HepG2 (cell line): ENCODE data around the gene CDC14B. TPM values are rescaled to one million over a fixed set of nuclear protein-coding genes. Genes with fewer than 3 reads are reported as not detected.
A peak's percentile ranks its signal among the peaks of the same experiment; 100 is the strongest.

Experiments used
- ELF3 ChIP-seq: IDR thresholded peaks from 2 replicates; pipeline ENCODE4 v1.6.1; 2016; ENCODE audit warnings: missing genetic modification reagents, missing compliant biosample characterization
- MED1 ChIP-seq: sonication (generic); formaldehyde crosslinking; IDR thresholded peaks from 2 replicates; pipeline ENCODE4 v1.4.0; 2020; ENCODE audit warnings: missing genetic modification reagents
- MIXL1 ChIP-seq: IDR thresholded peaks from 2 replicates; pipeline ENCODE4 v1.6.1; 2016
- NFYB ChIP-seq: sonication (generic); formaldehyde crosslinking; IDR thresholded peaks from 2 replicates; pipeline ENCODE4 v1.4.0; 2020; ENCODE audit warnings: missing genetic modification reagents
- PRMT3 ChIP-seq: sonication (generic); formaldehyde crosslinking; IDR thresholded peaks from 2 replicates; pipeline ENCODE4 v1.8.1; 2022; ENCODE audit warnings: low read depth, mild to moderate bottlenecking, moderate library complexity, missing genetic modification reagents, borderline replicate concordance
- TAF15 ChIP-seq: fragments of 200-400 bp; formaldehyde crosslinking; IDR thresholded peaks from one replicate; pipeline ENCODE4 v1.6.1; 2018; ENCODE audit warnings: mild to moderate bottlenecking, low read depth, low read length; ENCODE audit not compliant: poor library complexity, severe bottlenecking
- ZFYVE20 ChIP-seq: sonication (generic); formaldehyde crosslinking; IDR thresholded peaks from 2 replicates; pipeline ENCODE4 v1.8.0; 2023; ENCODE audit warnings: low read depth, mild to moderate bottlenecking, moderate library complexity, missing genetic modification reagents, borderline replicate concordance
- ZNF292 ChIP-seq: sonication (generic); formaldehyde crosslinking; IDR thresholded peaks from 2 replicates; pipeline ENCODE4 v1.8.1; 2022; ENCODE audit warnings: mild to moderate bottlenecking, low read depth, missing genetic modification reagents, borderline replicate concordance
- polyA plus RNA-seq, 8 experiments: library from polyadenylated mRNA; depleted of rRNA in 3 of 8; stranded (reverse) in 7 of 8; unstranded in 1 of 8; fragments of >200 nt; fragmentation: Illumina TruSeq in 4 of 8; extraction: Trizol in 4 of 8; gene quantifications; 2 replicates each; pipeline versions ENCODE4 v1.2.1 to v1.2.3, GENCODE V29; 2011 to 2016; ENCODE audit warnings: low read depth in 4 of 8, missing spikeins in 1 of 8, mixed read lengths in 1 of 8; ENCODE audit not compliant: insufficient read depth in 1 of 8
- total RNA-seq, 5 experiments: library from RNA; depleted of rRNA; stranded (reverse); fragments of >200 nt; fragmentation: Illumina TruSeq; extraction: Trizol; gene quantifications; 2 replicates each; pipeline ENCODE4 v1.2.3, GENCODE V29; 2016; ENCODE audit warnings: low read depth in 1 of 5
- TF ChIP-seq, protein P1 (sequence below): sonication (generic); formaldehyde crosslinking; IDR thresholded peaks from 2 replicates; pipeline ENCODE4 v1.4.0; 2020; ENCODE audit warnings: mild to moderate bottlenecking, missing genetic modification reagents
- TF ChIP-seq, protein P2 (sequence below): conservative IDR thresholded peaks from 2 replicates; pipeline ENCODE4 v1.6.1; 2018; ENCODE audit warnings: missing genetic modification reagents
- TF ChIP-seq, protein P3 (sequence below): sonication (generic); formaldehyde crosslinking; IDR thresholded peaks from 2 replicates; pipeline ENCODE4 v1.8.1; 2023; ENCODE audit warnings: mild to moderate bottlenecking, inconsistent platforms, moderate library complexity, missing genetic modification reagents, borderline replicate concordance
- TF ChIP-seq, protein P4 (sequence below): IDR thresholded peaks from 2 replicates; pipeline ENCODE4 v1.6.1; 2016; ENCODE audit warnings: low read depth

Gene CDC14B
- total and polyA plus RNA-seq, 2 of the 13 experiments (the other 11 are each of a cell fraction or from before 2014, with no cell fraction given), result 25.8 to 33.3 TPM

DNA sequence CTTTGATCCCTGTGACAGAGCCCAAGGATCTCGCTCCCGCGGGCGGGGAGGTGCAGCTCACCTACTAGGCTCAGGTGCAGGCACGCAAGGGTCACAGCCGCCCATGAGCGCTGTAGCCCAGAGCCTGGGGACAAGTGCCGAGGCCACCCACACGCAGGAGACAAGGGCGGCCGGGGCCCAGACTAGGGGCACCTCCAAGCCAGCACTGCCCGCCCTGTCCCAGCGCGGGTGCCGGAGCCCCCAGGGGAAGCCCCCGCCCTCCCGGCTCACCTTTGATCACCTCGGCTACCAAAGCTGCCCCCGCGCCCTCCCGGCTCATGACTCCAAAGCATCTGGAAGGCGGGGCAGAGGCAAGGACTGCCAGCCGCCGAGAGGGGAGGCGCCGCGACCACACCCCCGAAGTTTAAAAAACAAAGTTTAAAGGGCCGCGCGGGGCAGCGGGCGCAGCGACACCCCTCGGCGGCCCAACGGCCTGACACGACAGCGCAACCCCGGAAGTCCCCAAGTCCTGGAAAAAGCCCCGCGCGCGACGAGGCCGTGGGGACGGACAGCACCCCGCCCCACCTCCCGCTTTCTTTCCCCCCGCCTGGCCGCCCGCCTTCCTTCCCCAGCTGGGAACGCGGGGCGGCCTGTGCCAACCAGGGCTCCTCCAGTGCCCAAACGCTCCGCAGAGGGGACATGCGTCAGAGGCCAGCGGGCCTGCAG, 53.0 kb downstream of the CDC14B start (continued):
- TF ChIP-seq, protein P1, sequence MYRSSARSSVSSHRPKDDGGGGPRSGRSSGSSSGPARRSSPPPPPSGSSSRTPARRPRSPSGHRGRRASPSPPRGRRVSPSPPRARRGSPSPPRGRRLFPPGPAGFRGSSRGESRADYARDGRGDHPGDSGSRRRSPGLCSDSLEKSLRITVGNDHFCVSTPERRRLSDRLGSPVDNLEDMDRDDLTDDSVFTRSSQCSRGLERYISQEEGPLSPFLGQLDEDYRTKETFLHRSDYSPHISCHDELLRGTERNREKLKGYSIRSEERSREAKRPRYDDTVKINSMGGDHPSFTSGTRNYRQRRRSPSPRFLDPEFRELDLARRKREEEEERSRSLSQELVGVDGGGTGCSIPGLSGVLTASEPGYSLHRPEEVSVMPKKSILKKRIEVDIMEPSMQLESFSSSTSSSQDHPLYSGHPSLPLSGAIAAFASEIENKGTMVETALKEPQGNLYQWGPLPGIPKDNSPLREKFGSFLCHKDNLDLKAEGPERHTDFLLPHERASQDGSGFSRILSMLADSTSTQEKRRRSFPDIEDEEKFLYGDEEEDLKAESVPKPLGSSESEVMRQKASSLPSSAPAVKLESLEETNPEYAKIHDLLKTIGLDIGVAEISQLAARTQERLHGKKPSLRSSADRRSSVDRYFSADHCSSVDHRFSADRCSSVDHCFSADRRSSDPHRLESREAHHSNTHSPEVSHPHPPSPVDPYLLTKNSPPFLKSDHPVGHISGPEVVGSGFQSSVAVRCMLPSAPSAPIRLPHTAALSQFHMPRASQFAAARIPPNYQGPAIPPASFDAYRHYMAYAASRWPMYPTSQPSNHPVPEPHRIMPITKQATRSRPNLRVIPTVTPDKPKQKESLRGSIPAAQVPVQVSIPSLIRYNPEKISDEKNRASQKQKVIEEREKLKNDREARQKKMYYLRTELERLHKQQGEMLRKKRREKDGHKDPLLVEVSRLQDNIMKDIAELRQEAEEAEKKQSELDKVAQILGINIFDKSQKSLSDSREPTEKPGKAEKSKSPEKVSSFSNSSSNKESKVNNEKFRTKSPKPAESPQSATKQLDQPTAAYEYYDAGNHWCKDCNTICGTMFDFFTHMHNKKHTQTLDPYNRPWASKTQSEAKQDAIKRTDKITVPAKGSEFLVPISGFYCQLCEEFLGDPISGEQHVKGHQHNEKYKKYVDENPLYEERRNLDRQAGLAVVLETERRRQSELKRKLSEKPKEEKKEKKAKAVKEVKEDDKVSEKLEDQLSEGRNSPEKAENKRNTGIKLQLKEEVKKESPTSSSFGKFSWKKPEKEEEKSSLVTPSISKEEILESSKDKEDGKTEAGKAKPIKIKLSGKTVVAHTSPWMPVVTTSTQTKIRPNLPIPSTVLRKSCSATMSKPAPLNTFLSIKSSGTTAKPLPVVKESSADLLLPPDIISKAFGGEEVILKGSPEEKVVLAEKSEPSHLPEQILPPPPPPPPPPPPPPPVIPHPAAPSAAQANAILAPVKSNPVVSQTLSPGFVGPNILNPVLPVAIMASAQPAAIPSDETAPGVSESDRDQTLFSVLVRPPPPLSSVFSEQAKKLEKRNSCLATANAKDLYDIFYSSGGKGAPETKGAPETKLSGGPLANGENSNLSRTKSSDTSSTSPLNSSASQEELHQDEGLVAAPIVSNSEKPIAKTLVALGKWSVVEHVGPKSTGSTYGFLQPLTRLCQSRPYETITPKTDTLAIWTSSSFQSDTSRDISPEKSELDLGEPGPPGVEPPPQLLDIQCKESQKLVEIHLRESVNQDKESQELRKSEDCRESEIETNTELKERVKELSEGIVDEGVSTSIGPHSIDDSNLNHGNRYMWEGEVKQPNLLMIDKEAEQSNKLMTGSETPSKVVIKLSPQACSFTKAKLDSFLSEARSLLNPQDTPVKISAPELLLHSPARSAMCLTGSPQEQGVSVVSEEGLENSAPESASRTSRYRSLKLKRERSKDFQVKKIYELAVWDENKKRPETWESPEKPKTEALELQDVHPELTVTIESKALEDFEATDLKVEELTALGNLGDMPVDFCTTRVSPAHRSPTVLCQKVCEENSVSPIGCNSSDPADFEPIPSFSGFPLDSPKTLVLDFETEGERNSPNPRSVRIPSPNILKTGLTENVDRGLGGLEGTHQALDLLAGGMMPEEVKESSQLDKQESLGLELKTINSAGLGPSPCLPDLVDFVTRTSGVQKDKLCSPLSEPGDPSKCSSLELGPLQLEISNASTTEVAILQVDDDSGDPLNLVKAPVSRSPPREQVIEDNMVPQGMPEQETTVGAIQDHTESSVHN, result no peak
- 0 out of 2 replicates have a peak, but pooled peaks have one; percentile 48 for TF ChIP-seq PRMT3
- TF ChIP-seq ZFYVE20, result 0 out of 2 replicates have a peak, but pooled peaks have one; percentile 66
- TF ChIP-seq, protein P2, sequence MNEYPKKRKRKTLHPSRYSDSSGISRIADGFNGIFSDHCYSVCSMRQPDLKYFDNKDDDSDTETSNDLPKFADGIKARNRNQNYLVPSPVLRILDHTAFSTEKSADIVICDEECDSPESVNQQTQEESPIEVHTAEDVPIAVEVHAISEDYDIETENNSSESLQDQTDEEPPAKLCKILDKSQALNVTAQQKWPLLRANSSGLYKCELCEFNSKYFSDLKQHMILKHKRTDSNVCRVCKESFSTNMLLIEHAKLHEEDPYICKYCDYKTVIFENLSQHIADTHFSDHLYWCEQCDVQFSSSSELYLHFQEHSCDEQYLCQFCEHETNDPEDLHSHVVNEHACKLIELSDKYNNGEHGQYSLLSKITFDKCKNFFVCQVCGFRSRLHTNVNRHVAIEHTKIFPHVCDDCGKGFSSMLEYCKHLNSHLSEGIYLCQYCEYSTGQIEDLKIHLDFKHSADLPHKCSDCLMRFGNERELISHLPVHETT (CRISPR knock-in tag), result no peak; the same call in 1 of the 2 replicates
- TF ChIP-seq, protein P3, sequence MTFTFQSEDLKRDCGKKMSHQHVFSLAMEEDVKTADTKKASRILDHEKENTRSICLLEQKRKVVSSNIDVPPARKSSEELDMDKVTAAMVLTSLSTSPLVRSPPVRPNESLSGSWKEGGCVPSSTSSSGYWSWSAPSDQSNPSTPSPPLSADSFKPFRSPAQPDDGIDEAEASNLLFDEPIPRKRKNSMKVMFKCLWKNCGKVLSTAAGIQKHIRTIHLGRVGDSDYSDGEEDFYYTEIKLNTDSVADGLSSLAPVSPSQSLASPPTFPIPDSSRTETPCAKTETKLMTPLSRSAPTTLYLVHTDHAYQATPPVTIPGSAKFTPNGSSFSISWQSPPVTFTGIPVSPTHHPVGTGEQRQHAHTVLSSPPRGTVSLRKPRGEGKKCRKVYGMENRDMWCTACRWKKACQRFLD (CRISPR knock-in tag), result no peak
- peak; percentile 76 for TF ChIP-seq MED1
- peak; percentile 71 for TF ChIP-seq MIXL1 (CRISPR knock-in tag)
- TF ChIP-seq, protein P4, sequence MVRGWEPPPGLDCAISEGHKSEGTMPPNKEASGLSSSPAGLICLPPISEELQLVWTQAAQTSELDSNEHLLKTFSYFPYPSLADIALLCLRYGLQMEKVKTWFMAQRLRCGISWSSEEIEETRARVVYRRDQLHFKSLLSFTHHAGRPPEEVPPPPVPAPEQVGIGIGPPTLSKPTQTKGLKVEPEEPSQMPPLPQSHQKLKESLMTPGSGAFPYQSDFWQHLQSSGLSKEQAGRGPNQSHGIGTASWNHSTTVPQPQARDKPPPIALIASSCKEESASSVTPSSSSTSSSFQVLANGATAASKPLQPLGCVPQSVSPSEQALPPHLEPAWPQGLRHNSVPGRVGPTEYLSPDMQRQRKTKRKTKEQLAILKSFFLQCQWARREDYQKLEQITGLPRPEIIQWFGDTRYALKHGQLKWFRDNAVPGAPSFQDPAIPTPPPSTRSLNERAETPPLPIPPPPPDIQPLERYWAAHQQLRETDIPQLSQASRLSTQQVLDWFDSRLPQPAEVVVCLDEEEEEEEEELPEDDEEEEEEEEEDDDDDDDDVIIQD, result peak; percentile 71
- TF ChIP-seq TAF15, result no peak
- no peak; the same call in none of the 2 replicates for TF ChIP-seq NFYB (CRISPR knock-in tag)
- peak; percentile 45; the same call in 1 of the 2 replicates for TF ChIP-seq ELF3 (CRISPR knock-in tag)
- peak; percentile 95 for TF ChIP-seq ZNF292
